ENCODE results near the gene MEG3. TPM values are rescaled to one million over a fixed set of nuclear protein-coding genes. Genes with fewer than 3 reads are reported as not detected.

The MEG3 gene
- total RNA-seq, 1 experiment from 2014 or later, result 338 TPM

GRCh38 chr14:100777366-100777817 is 48.5 kb upstream of the MEG3 start (continued):
- no peak for TF ChIP-seq E2F4 (CRISPR knock-in tag; IDR thresholded peaks at IDR 0.05; ENCODE audit: borderline replicate concordance, low read depth)

- no peaks in the 10 kb centered on the region for H3K36me3 Mint-ChIP-seq
- CTCF ChIA-PET, result interaction anchor here (1.0 to 1.7 kb wide), 2 partner anchors 11 to 125 kb away, joined by 3 to 4 read pairs; no protein-coding TSS in a partner anchor
- no peak for ATAC-seq
- POLR2A ChIA-PET, result no interaction called here
- H3K4me1 Mint-ChIP-seq, result no peaks in the 10 kb centered on the region
- DNase-seq (ENCODE audit: low spot score), result no peak
- H3K4me3 Mint-ChIP-seq, result no peak overlapping the region
- H3K27me3 Mint-ChIP-seq (ENCODE audit: low read depth), result no peaks in the 10 kb centered on the region; the same call in 1 of the 2 replicates
- H3K27ac Mint-ChIP-seq, result no peak overlapping the region
- H3K9me3 Mint-ChIP-seq, result no peaks in the 10 kb centered on the region
- TF ChIP-seq KAT7 (CRISPR knock-in tag; IDR thresholded peaks at IDR 0.05; ENCODE audit: borderline replicate concordance) (no peak), NFYB (CRISPR knock-in tag; conservative IDR thresholded peaks at IDR 0.05; ENCODE audit: low read depth) (no peak), ERG (CRISPR knock-in tag; IDR thresholded peaks at IDR 0.05) (no peak), ATF2 (CRISPR knock-in tag; IDR thresholded peaks at IDR 0.05; ENCODE audit: borderline replicate concordance, low read depth) (no peak), SMAD4 (CRISPR knock-in tag; IDR thresholded peaks at IDR 0.05) (no peak)
These were observed 47.9 kb upstream of the MEG3 start for GRCh38 chr14:100777818-100778525.

- ChIA-PET CTCF (interaction anchor here (1.0 to 1.7 kb wide), 2 partner anchors 11 to 126 kb away, joined by 3 to 4 read pairs; no protein-coding TSS in a partner anchor), POLR2A (interaction anchor here (0.5 kb wide), 1 partner anchor 93 kb away, joined by 3 read pairs; no protein-coding TSS in a partner anchor)
- no peaks in the 10 kb centered on the region for H3K36me3 Mint-ChIP-seq
- H3K4me1 Mint-ChIP-seq, result no peaks in the 10 kb centered on the region
- ATAC-seq (no peak), DNase-seq (ENCODE audit: low spot score) (no peak)
- H3K4me3 Mint-ChIP-seq, result no peak overlapping the region
- H3K27me3 Mint-ChIP-seq (ENCODE audit: low read depth), result no peaks in the 10 kb centered on the region; the same call in 1 of the 2 replicates
- H3K27ac Mint-ChIP-seq, result no peak overlapping the region
- H3K9me3 Mint-ChIP-seq, result no peaks in the 10 kb centered on the region
- TF ChIP-seq ZSCAN18 (CRISPR knock-in tag; IDR thresholded peaks at IDR 0.05) (no peak), RORB (CRISPR knock-in tag; IDR thresholded peaks at IDR 0.05) (no peak), E2F4 (CRISPR knock-in tag; IDR thresholded peaks at IDR 0.05; ENCODE audit: borderline replicate concordance, low read depth) (no peak), TEAD1 (CRISPR knock-in tag; IDR thresholded peaks at IDR 0.05) (no peak), CBFB (CRISPR knock-in tag; IDR thresholded peaks at IDR 0.05; ENCODE audit: low read depth) (no peak), NFE2L1 (CRISPR knock-in tag; IDR thresholded peaks at IDR 0.05) (no peak), NR2C2 (CRISPR knock-in tag; IDR thresholded peaks at IDR 0.05) (no peak), ATF1 (CRISPR knock-in tag; IDR thresholded peaks at IDR 0.05) (no peak)
These were observed 47.4 kb upstream of the MEG3 start for GRCh38 chr14:100778526-100778882.
